GM12864 (cell line): ENCODE data around the gene TMEM219.

Experiments used
- DNase-seq: peaks from one replicate; pipeline ENCODE4 v3.0.0-alpha.2; 2011; ENCODE audit warnings: low read depth
- H3K4me3 ChIP-seq: 2 replicates; pipeline ENCODE4 v1.5.1; 2011; ENCODE audit warnings: mild to moderate bottlenecking, low read depth, low read length, control low read depth
- TF ChIP-seq, protein P1 (sequence below): IDR thresholded peaks from 2 replicates; pipeline ENCODE4 v1.5.1; 2011; ENCODE audit warnings: low read depth, mild to moderate bottlenecking, moderate library complexity, low read length, control low read depth, inconsistent platforms; ENCODE audit errors: missing control alignments

The TMEM219 gene

GRCh38 chr16:29975134-29975538, 13.3 kb downstream of the TMEM219 start:
- DNase-seq: no peak
- peak overlapping the region; percentile 97 for H3K4me3 ChIP-seq
- TF ChIP-seq, protein P1, sequence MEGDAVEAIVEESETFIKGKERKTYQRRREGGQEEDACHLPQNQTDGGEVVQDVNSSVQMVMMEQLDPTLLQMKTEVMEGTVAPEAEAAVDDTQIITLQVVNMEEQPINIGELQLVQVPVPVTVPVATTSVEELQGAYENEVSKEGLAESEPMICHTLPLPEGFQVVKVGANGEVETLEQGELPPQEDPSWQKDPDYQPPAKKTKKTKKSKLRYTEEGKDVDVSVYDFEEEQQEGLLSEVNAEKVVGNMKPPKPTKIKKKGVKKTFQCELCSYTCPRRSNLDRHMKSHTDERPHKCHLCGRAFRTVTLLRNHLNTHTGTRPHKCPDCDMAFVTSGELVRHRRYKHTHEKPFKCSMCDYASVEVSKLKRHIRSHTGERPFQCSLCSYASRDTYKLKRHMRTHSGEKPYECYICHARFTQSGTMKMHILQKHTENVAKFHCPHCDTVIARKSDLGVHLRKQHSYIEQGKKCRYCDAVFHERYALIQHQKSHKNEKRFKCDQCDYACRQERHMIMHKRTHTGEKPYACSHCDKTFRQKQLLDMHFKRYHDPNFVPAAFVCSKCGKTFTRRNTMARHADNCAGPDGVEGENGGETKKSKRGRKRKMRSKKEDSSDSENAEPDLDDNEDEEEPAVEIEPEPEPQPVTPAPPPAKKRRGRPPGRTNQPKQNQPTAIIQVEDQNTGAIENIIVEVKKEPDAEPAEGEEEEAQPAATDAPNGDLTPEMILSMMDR: no peak

DNA sequence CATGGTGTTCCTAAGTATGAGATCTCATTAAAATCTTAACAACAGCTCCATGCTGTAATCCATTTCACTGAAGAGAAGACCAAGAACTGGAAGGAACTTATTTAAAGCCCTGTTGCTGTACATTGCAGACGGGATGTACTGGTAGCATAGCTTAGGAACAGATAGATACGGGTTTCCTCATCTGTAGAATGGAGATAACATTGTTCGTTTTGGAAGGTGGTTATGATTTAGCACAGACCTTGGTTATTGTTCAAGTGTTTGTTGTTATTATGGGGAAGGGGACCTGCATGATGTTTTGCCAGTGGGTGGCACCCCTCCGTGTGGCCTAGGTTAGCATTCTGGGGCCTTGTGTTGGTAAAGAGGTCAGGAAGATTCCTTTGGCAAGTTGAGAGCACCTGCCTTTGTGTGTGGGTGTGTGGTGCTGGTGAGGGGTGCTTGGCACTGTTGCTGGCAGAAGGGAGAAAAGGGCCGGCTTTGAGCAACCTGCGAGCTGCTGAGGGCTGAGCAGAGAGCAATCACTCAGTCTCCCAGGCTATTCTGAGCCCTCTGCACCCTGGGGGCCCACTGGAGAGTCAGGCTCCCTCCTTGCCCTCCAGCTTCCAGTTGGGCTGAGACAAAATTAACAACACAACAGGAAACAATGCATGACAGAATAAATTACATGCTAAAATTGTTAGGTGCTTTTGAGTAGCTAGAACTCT, 14.1 kb downstream of the TMEM219 start:
- H3K4me3 ChIP-seq: peak overlapping the region; percentile 97
- TF ChIP-seq, protein P1: no peak
- no peak for DNase-seq

DNA sequence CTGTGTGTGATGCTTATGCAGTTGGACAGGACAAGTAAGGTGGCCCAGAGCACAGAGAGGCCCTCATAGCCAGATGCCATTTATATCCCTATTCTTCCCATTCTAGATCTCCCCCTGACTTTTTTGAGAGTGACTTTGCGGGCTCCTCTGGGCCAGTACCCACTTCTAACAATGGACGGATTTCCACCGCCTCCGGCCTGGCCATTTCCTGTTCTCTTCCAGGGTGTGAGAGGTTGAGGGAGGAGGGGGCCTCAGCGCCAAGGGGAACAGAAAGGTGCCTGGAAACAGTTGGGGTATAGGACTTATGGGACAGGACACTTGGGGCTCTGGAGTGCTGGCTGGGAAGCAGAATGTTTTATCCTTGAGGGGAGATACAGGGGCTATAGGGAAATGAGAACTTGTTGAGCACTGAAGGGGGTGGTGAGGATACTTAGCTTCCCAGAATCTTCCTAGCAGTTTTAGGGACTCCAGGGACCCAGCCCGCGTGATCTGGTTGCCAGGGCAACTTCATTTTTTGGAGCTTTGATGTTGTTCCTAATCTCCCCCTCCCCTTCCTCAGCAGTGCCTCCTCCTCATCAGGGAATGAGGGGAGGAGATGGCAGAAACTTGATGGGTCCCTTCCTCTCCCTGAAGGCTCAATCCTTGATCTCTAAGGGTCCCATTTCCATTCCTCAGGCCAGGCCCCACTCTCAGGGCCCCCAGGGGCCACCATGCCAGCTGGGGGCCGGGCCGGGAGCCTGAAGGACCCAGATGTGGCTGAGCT, 15.4 kb downstream of the TMEM219 start:
- TF ChIP-seq, protein P1: no peak
- H3K4me3 ChIP-seq: no peak overlapping the region
- no peak for DNase-seq

DNA sequence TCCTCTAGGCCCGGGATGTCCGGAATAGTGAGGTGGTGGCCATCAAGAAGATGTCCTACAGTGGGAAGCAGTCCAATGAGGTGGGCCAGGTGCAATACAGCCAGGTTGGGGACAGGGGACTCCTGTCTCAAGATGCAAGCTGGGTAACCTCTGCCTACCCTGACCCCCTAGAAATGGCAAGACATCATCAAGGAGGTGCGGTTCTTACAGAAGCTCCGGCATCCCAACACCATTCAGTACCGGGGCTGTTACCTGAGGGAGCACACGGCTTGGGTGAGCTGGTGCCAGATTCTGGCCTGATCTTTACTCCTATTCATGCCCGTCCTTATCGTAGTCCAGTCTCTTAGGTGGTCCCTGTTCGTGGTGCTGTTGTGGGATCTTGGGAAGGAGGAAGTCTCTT, 16.2 kb downstream of the TMEM219 start:
- TF ChIP-seq, protein P1: no peak
- DNase-seq: no peak
- no peak overlapping the region for H3K4me3 ChIP-seq

GRCh38 chr16:29978564-29979270, 16.8 kb downstream of the TMEM219 start:
- H3K4me3 ChIP-seq: no peak overlapping the region
- no peak for DNase-seq
- TF ChIP-seq, protein P1: no peak

GRCh38 chr16:29982560-29983419, 20.9 kb downstream of the TMEM219 start:
- TF ChIP-seq, protein P1: no peak
- DNase-seq: no peak
- no peak overlapping the region for H3K4me3 ChIP-seq
